Globus pallidus (tissue), 1 donor: ENCODE measurements around the gene PIK3CB.
A peak's percentile ranks its signal among the peaks of the same experiment; 100 is the strongest.
"Not testable (repeated sequence)": the region's sequence is repeated elsewhere in the genome, so short reads cannot be mapped to it uniquely, and the experiment has no call there.

Experiments used
- DNase-seq: peaks from one replicate; pipeline ENCODE4 v3.0.0-alpha.2; 2015; ENCODE audit warnings: low spot score

PIK3CB gene

GRCh38 chr3:138803006-138803653 lies 31.6 kb downstream of the PIK3CB start:
- no peak for DNase-seq

DNA sequence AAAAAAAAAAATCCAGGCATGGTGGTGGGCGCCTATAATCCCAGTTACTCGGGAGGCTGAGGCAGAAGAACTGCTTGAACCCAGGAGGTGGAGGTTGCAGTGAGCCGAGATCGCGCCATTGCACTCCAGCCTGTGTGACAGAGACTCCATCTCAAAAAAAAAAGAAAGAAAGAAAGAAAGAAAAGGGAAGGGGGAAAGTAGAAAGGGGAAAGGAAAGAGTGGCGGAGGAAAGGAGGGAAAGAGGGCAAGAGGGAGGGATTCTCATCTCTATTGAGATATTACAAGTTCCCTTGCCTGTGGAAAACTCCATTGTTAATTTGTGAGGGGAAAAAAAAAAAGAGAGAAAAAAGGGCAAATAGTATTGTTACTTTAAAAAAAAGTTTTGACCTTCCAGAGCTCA lies 32.5 kb downstream of the PIK3CB start:
- DNase-seq, result not testable (repeated sequence)

GRCh38 chr3:138801792-138802191 lies 32.9 kb downstream of the PIK3CB start:
- DNase-seq, result no peak

DNA sequence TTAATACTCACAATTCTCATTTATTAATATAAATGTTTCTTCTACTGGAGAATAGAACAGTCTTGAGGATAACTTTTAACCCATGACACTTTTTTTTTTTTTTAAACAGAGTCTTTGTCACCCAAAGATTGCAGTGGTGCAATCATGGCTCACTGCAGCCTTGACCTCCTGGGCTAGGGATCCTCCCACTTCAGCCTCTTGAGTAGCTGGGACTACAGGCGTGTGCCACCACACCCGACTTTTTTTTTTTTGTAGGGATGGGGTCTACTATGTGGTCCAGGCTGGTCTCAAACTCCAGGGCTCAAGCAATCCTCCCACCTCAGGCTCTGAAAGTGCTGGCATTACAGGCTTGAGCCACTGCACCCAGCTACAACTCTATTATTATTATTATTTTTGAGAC lies 34.5 kb downstream of the PIK3CB start:
- no peak for DNase-seq

- no peak for DNase-seq
These were observed 34.9 kb downstream of the PIK3CB start for GRCh38 chr3:138799822-138800221.

GRCh38 chr3:138797508-138798038 lies 37.2 kb downstream of the PIK3CB start:
- DNase-seq, result no peak

- DNase-seq, result no peak
These were observed 38.0 kb downstream of the PIK3CB start for GRCh38 chr3:138796761-138797160.

- DNase-seq, result peak; percentile 55
These were observed 47.9 kb downstream of the PIK3CB start for GRCh38 chr3:138786788-138787271.

GRCh38 chr3:138785951-138786350 lies 48.8 kb downstream of the PIK3CB start:
- DNase-seq, result no peak

- DNase-seq, result not testable (repeated sequence)
These were observed 49.3 kb downstream of the PIK3CB start for GRCh38 chr3:138785362-138785857.

- no peak for DNase-seq
These were observed 52.0 kb downstream of the PIK3CB start for GRCh38 chr3:138782755-138783154.

DNA sequence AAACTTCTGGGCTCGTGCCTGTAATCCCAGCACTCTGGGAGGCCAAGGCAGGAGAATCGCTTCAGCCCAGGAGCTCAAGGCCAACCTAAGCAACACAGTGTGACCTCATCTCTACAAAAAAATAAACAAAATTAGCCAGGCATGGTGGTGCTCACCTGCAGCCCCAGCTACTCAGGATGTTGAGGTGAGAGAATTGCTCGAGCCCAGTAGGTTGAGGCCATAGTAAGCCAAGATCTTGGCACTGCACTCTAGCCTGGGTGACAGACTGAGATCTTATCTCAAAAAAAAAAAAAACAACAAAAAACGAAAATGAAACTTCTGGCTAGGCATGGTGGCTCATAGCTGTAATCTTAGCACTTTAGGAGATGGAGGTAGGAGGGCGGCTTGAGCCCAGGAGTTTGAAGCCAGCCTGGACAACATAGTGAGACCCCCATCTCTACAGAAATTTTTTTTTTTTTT lies 53.7 kb downstream of the PIK3CB start:
- DNase-seq, result no peak

GRCh38 chr3:138778643-138779042 lies 56.1 kb downstream of the PIK3CB start:
- DNase-seq, result no peak

GRCh38 chr3:138776961-138777360 lies 57.8 kb downstream of the PIK3CB start:
- DNase-seq, result no peak

DNA sequence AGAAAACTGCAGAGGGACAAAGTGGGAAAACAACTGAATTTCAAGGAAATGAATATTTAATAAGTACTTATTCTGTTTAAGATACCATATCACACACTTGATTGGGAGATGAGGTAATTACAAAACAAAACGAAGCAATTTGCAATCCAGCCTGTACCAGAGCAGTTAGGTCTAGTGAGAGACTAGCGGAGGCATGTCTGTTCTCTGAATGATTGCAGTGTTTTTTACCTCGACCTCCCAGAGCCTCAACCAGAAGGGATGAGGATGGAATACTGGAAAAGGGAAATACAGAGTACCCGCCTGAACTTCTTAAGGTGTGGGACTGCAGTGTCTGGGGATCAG lies 59.5 kb downstream of the PIK3CB start:
- DNase-seq, result no peak

DNA sequence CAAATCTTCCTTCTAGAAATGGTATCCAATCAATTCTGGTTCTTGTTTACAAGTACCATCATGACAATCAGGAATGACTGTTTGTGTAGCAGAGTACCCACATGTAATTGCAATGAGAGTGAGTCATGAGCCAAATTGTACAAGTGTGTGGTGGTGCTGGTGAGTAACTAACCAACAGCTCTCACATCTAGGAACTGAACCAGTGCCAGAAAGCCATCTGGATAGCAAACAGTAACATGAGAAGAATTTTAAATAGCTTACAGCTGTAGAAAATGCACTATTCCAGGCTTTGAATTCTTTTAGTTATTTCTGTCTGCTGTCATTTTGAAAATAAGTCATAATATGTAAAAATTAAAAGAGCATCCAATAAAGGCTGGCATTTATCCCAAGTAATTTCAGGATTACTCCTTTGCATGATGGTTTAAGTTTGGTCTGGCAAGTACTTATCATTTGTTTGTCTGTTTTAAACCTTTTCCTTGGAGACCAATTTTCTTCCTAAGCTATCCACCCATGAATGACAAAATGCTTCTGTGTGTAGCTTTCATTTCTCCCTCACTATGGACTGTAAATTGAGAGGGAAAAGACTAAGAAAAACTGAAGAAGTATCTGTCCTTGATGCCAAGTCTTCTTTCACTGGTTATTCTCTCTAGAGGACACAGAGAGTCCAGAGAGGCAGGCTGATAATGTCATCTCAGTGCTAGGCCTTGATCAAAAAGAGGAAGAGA lies 60.0 kb downstream of the PIK3CB start:
- peak; percentile 95 for DNase-seq

- DNase-seq, result no peak
These were observed 63.1 kb downstream of the PIK3CB start for GRCh38 chr3:138771585-138771984.

DNA sequence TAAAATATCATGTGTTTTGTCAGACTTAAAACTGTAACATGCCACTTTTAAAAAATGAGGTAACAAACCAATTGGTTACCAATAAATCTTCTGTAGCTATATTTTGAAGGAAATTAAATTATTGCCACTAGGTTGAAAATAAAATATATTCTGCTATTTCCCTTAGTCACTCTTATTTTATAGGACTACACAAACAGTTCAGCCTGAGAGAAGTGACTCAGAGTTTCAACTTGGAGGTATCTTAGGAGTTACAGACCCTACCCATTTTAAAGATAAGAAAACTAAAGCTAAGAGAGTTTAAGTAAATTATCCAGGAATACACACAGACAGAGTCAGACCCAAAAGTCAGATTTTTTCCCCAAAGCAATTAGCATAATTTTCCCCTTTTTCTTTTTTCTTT lies 65.1 kb downstream of the PIK3CB start:
- no peak for DNase-seq

- DNase-seq, result no peak
These were observed 65.8 kb downstream of the PIK3CB start for GRCh38 chr3:138768946-138769345.

DNA sequence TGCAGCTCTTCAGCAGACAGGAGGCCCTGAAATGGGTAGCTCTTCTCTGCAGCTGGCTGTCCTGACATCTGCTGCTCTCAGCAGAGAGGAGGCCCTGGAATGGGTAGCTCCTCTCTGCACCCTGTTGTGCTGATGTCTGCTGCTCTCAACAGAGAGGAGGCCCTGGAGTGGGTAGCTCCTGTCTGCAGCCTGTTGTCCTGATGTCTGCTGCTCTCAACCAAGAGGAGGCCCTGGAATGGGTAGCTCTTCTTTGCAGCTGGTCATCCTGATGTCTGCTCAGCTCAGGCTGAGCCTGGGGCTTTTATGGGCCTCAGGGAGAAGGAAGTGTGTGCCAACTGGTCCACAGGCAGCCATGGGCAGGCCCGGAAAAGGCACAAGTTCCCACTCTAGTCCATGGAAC lies 66.6 kb downstream of the PIK3CB start:
- no peak for DNase-seq

DNA sequence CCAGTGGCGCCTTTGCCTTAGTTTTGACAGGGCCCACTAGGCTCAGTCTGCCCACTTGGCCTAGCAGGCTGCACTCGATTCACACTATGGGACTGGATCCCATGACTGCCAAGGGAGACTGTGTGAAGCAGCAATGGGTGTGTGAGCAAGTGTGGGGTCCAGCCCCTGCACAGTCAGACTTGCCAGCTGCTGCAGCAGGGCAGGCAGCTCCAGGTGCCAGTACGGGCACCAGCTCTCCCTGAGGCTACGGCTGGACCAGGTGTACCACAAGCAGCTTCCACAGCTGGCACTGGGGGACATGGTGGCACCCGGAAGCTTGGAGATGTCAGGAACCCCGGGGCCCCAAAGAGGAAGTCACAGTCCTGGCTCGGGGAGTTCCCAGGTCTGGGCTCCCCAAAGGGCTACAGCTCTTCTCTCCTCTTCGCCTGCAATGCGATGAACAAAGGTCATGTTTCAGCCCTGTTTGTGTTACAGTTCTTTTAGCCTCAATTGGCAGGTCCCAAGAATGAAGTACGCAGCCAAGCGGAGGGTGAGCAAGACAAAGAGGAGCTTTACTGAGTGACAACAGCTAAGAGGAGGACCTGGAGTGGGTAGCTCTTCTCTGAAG lies 67.1 kb downstream of the PIK3CB start:
- no peak for DNase-seq

DNA sequence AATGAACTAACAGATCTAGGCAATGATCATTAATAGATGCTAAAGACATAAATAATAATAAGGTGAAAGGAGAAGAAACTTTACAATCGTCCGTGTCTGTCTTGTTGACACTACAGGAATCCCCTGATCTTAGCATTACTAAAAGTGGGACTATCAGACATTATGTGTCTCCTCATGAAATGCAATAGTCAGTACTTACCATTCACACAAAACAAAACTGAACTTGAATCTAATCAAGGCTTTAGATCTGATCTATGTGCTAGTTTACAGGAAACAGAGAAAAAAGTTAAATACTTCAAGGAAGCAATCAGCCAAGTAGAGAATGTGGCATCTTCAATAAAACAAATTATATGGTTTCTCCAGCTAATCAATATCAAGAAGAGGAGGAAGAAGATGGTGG lies 73.7 kb downstream of the PIK3CB start:
- DNase-seq, result no peak

- DNase-seq, result no peak
These were observed 86.5 kb downstream of the PIK3CB start for GRCh38 chr3:138748190-138748589.
